H7 (cell line): ENCODE measurements around the gene FGGY. TPM values are rescaled to one million over a fixed set of nuclear protein-coding genes. Genes with fewer than 3 reads are reported as not detected.
"Not testable (repeated sequence)": the region's sequence is repeated elsewhere in the genome, so short reads cannot be mapped to it uniquely, and the experiment has no call there.

Experiments used
- DNase-seq: peaks from one replicate; pipeline ENCODE4 v3.0.0; 2012
- H3K27me3 ChIP-seq: 2 replicates; pipeline ENCODE4 v1.6.0; 2011; ENCODE audit warnings: mild to moderate bottlenecking, low read length; ENCODE audit not compliant: control insufficient read depth, insufficient read depth
- H3K36me3 ChIP-seq: replicated peaks from 2 replicates; pipeline ENCODE4 v1.5.1; 2011; ENCODE audit warnings: low read length; ENCODE audit not compliant: control insufficient read depth, insufficient read depth
- H3K4me3 ChIP-seq: 2 replicates; pipeline ENCODE4 v1.5.1; 2011; ENCODE audit warnings: low read depth, mild to moderate bottlenecking, control low read depth, low read length, moderate library complexity; ENCODE audit not compliant: insufficient read depth
- total RNA-seq: library from RNA; depleted of rRNA; stranded (reverse); fragments of >200 nt; shearing (Covaris generic); gene quantifications from 2 replicates; pipeline ENCODE4 v1.2.3, GENCODE V29; 2014

FGGY gene
- total RNA-seq, 1 experiment from 2014 or later = 19.2 TPM

DNA sequence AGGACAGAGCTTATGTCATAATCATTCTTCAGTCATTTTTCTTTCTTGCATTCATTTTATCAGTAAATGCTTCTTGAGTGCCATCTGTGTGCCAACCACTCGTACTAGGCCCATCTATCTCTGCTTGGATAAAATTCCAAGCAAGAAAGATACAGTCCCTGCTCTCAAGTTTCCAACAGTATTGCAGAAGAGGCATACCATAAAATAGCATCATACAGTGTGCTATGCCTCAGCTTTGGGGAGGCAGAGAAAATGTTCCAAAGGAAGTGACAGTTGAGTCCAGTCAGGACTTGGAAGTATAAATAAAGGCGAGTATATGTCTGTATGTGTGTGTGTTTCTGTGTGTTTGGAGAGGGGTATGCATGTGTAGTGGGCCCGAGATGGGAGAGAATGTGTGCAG is 404.5 kb downstream of the FGGY start:
- no peak for DNase-seq
- Histone ChIP-seq H3K27me3 (no peaks in the 10 kb centered on the region), H3K4me3 (no peak overlapping the region), H3K36me3 (no peaks in the 10 kb centered on the region)

DNA sequence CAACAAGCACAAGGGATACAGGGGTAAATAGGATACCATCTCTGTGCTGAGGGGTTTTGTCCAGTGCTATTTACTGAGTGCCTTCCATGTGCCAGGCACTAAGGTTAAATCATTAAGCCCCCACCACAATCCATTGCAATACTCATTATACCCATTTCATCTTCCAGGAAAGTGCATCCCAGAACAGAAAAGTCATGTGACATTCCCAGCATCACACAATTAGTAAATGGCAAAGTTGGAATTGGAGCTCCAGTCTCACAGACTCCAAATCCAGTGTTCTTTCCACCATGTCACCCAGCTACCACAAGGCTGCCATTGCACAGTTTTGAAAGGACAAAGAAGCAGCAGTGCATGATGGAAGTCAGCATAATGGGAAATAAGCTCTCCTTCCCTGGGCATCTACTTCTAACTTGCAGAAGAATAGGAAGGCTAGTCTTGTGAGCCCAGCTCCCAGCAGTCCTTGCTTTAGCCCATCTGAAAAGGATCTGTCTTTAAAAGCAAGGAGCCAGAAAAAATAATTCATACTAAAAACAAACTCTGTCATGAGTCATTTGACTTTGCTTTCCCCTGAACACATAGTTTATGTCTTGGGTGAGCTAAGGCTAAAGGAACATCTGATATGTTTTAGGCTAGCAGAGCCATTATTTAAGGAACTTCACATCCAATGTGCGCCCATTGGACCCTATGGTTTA is 406.5 kb downstream of the FGGY start:
- H3K36me3 ChIP-seq = no peaks in the 10 kb centered on the region
- no peak overlapping the region for H3K4me3 ChIP-seq
- H3K27me3 ChIP-seq = no peaks in the 10 kb centered on the region
- DNase-seq = no peak

- Histone ChIP-seq H3K36me3 (no peaks in the 10 kb centered on the region), H3K4me3 (no peak overlapping the region), H3K27me3 (no peaks in the 10 kb centered on the region)
- DNase-seq = no peak
Measured at GRCh38 chr1:59703918-59704378, 407.1 kb downstream of the FGGY start.

GRCh38 chr1:59704716-59705115 is 407.8 kb downstream of the FGGY start:
- no peak for DNase-seq
- Histone ChIP-seq H3K36me3 (no peaks in the 10 kb centered on the region), H3K27me3 (no peaks in the 10 kb centered on the region)

DNA sequence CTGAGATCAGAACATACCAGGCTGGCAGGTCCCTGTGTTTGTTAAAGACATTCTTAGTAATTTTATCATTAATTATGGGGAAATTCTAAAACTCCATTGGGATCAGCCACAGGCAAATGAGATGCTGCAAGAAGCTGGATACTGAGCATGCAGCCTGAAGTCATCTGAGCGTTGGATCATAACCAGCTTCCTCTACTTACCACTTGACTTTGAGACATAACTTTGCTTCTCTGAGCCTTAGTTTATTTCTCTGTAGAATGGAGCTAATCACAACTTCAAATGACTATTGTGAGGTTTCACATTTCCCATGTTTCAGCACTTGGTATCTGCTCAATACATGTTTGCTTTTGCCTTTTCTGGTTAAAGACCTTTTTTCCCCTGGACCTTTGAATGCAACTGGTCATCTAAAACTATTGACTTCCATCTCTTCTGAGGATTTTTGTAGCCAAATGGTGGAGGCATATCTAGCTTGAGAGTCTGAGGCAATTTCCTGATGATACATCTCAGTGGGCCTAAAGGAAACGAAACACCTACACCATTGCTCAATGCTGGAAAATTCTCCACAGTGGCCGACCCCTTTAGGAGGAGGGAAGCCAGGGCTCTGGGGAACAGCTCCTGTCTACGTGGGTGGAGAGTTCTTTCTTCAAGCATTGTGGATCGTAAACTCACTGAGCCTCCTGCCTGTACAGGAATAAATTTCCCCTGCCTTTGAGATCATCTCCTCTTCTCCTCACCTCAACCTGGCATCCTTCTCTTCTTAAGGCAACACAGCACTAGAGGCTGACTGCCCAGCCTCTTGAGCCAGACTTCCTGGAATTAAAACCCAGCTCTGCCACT is 408.8 kb downstream of the FGGY start:
- no peak for DNase-seq
- no peak overlapping the region for H3K4me3 ChIP-seq
- H3K36me3 ChIP-seq = no peaks in the 10 kb centered on the region
- no peaks in the 10 kb centered on the region for H3K27me3 ChIP-seq

More at GRCh38 chr1:59704716-59705115, 407.8 kb downstream of the FGGY start:
- H3K4me3 ChIP-seq = no peak overlapping the region

GRCh38 chr1:59706303-59706599 is 409.4 kb downstream of the FGGY start:
- no peak for DNase-seq
- H3K4me3 ChIP-seq = no peak overlapping the region
- no peaks in the 10 kb centered on the region for H3K27me3 ChIP-seq
- no peaks in the 10 kb centered on the region for H3K36me3 ChIP-seq

DNA sequence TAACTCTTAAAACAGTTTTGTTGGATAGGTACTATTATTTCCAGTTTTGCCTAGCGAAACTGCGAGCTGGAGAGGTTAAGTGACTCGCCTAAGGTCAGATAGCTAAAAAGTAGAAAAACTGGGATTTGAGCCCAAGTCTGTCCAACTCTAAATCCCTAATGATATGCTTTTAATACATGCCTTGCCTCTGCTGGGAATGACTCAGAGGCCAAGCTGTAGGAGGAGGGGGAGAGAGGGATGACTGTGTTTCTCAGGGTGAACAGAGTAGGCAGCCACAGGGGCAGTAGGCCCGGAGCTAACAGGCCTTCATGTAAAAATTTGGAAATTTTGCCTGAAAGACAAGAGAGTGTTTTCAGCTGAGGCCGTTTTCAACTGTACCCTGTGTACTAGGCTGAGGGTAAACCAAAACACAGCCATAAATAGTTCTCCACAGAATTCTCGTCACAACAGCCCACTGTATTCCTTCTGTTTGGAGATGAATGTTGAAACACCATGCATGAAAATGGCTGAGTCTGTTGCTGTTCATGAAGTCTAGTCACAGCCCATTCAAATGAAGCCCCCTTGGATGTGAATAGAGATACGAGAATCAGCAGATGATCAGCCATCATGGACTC is 410.4 kb downstream of the FGGY start:
- Histone ChIP-seq H3K36me3 (no peaks in the 10 kb centered on the region), H3K27me3 (no peaks in the 10 kb centered on the region), H3K4me3 (no peak overlapping the region)
- no peak for DNase-seq

- no peaks in the 10 kb centered on the region for H3K27me3 ChIP-seq
- H3K36me3 ChIP-seq = no peaks in the 10 kb centered on the region
- no peak overlapping the region for H3K4me3 ChIP-seq
- no peak for DNase-seq
Measured at GRCh38 chr1:59709333-59709732, 412.4 kb downstream of the FGGY start.

- not testable (repeated sequence) for H3K27me3 ChIP-seq, DNase-seq, H3K36me3 ChIP-seq, H3K4me3 ChIP-seq
Measured at GRCh38 chr1:59710920-59711319, 414.0 kb downstream of the FGGY start.

- DNase-seq = no peak
- no peak overlapping the region for H3K4me3 ChIP-seq
- H3K36me3 ChIP-seq = no peaks in the 10 kb centered on the region
- no peaks in the 10 kb centered on the region for H3K27me3 ChIP-seq
Measured at GRCh38 chr1:59714219-59714618, 417.3 kb downstream of the FGGY start.

GRCh38 chr1:59714966-59715365 is 418.1 kb downstream of the FGGY start:
- no peak for DNase-seq
- H3K4me3 ChIP-seq = no peak overlapping the region
- H3K27me3 ChIP-seq = no peaks in the 10 kb centered on the region
- no peaks in the 10 kb centered on the region for H3K36me3 ChIP-seq

DNA sequence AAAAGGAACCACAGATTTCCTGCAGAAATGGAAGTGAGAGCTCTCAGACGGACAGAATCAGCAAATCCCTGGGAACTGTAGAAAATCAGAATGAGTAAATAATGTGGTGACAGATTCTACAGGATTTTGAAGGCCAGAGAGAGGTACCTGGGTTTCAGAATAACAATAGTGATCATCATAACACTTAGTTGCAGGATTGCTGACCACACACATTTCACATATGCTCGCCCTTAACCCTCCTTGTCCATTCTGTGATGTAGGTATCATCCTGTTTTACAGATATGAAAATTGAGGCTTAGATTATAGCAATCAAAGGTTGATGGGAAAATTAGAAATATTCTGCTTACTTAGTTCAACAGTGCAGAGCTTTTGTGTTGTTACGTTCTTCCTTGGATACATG is 419.9 kb downstream of the FGGY start:
- Histone ChIP-seq H3K36me3 (no peaks in the 10 kb centered on the region), H3K27me3 (no peaks in the 10 kb centered on the region), H3K4me3 (no peak overlapping the region)
- no peak for DNase-seq

- no peaks in the 10 kb centered on the region for H3K36me3 ChIP-seq
- H3K4me3 ChIP-seq = no peak overlapping the region
- peak; percentile 13 for DNase-seq
Measured at GRCh38 chr1:59718064-59718988, 421.4 kb downstream of the FGGY start.

GRCh38 chr1:59718989-59719360 is 422.1 kb downstream of the FGGY start:
- Histone ChIP-seq H3K4me3 (no peak overlapping the region), H3K27me3 (no peaks in the 10 kb centered on the region), H3K36me3 (no peaks in the 10 kb centered on the region)
- DNase-seq = no peak

More at GRCh38 chr1:59718064-59718988, 421.4 kb downstream of the FGGY start:
- no peaks in the 10 kb centered on the region for H3K27me3 ChIP-seq
